Muscle of arm (tissue), 14 donors: ENCODE measurements around the gene ADSS2. TPM values are rescaled to one million over a fixed set of nuclear protein-coding genes. Genes with fewer than 3 reads are reported as not detected.
A peak's percentile ranks its signal among the peaks of the same experiment; 100 is the strongest.
"Not testable (repeated sequence)": the region's sequence is repeated elsewhere in the genome, so short reads cannot be mapped to it uniquely, and the experiment has no call there.

ENCODE experiments used
- DNase-seq: peaks from one replicate; pipeline ENCODE4 v3.0.0-alpha.2; 2013
- long read RNA-seq, 11 donors: transcript quantifications; one replicate each; lab custom pipeline, GENCODE V29; 2026
- polyA plus RNA-seq, 12 donors: library from polyadenylated mRNA; unstranded; fragments of 120-200 nt; gene quantifications; one replicate each; pipeline ENCODE4 v1.2.1, GENCODE V29; 2013; ENCODE audit not compliant: insufficient read length in 12 of 12

ADSS2 gene
- 10 to 100 TPM in 11 of 12 donors, not detected in 1; 16.1 to 34.9 (median 23.4) TPM for polyA plus RNA-seq
- long read RNA-seq, donor 1, transcript ADSS-201 (13 exons, 2,780 nt) = major isoform, 6 of 17 reads
- long read RNA-seq, donor 1, partial matches to known transcripts = 11 of 17 reads
- long read RNA-seq, donor 1, other reads (novel, unspliced or antisense) = 0 of 17 reads
- long read RNA-seq, donor 2, partial matches to known transcripts = 0 of 3 reads
- long read RNA-seq, donor 2, other reads (novel, unspliced or antisense) = 0 of 3 reads
- long read RNA-seq, donor 3, partial matches to known transcripts = 0 of 1 reads
- long read RNA-seq, donor 3, other reads (novel, unspliced or antisense) = 0 of 1 reads
- long read RNA-seq, donor 4, partial matches to known transcripts = 0 of 1 reads
- long read RNA-seq, donor 4, other reads (novel, unspliced or antisense) = 0 of 1 reads
- long read RNA-seq, donor 5, transcript ADSS-201 (13 exons, 2,780 nt) = major isoform, 7 of 7 reads
- long read RNA-seq, donor 5, partial matches to known transcripts = 0 of 7 reads
- long read RNA-seq, donor 5, other reads (novel, unspliced or antisense) = 0 of 7 reads
- long read RNA-seq, donor 6, partial matches to known transcripts = 0 of 1 reads
- long read RNA-seq, donor 6, other reads (novel, unspliced or antisense) = 0 of 1 reads
- long read RNA-seq, donor 7, transcript ADSS-201 (13 exons, 2,780 nt) = major isoform, 6 of 6 reads
- long read RNA-seq, donor 7, partial matches to known transcripts = 0 of 6 reads
- long read RNA-seq, donor 7, other reads (novel, unspliced or antisense) = 0 of 6 reads
- long read RNA-seq, donor 8, transcript ADSS-201 (13 exons, 2,780 nt) = major isoform, 7 of 7 reads
- long read RNA-seq, donor 8, partial matches to known transcripts = 0 of 7 reads
- long read RNA-seq, donor 8, other reads (novel, unspliced or antisense) = 0 of 7 reads
- long read RNA-seq, donor 9, partial matches to known transcripts = 0 of 2 reads
- long read RNA-seq, donor 9, other reads (novel, unspliced or antisense) = 0 of 2 reads
- long read RNA-seq, donor 10, partial matches to known transcripts = 0 of 1 reads
- long read RNA-seq, donor 10, other reads (novel, unspliced or antisense) = 0 of 1 reads
- long read RNA-seq, donor 11, partial matches to known transcripts = 0 of 4 reads
- long read RNA-seq, donor 11, other reads (novel, unspliced or antisense) = 0 of 4 reads

DNA sequence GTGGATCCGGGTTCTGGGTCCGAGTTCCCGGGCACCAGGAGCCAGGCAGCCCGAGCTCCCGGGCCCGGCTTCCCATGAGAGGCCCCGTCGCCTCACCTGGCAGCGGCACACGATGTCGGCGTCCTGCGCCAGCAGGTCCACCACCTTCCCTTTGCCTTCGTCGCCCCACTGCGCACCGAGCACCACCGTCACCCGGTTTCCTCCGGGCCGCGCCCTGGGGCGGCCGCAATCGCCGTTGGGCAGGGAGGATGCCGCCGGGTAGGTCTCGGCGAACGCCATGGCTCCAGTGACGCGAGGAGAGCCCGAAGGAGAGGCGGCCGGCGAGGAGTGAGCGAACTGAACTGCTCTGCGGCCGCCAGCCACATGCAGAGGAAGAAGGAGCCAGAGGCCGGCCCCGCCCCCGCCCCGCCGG lies at the start of gene ADSS2:
ADSS2 (minus strand) TSS at position 371 of the 412 bp plus-strand sequence; CDS start at position 279, 92 bp downstream.
- DNase-seq = no peak

- not testable (repeated sequence) for DNase-seq
Observed at GRCh38 chr1:244500515-244500914, 48.8 kb upstream of the ADSS2 start.

GRCh38 chr1:244499484-244499883 lies 47.8 kb upstream of the ADSS2 start:
- DNase-seq = not testable (repeated sequence)

GRCh38 chr1:244497805-244498204 lies 46.1 kb upstream of the ADSS2 start:
- no peak for DNase-seq

DNA sequence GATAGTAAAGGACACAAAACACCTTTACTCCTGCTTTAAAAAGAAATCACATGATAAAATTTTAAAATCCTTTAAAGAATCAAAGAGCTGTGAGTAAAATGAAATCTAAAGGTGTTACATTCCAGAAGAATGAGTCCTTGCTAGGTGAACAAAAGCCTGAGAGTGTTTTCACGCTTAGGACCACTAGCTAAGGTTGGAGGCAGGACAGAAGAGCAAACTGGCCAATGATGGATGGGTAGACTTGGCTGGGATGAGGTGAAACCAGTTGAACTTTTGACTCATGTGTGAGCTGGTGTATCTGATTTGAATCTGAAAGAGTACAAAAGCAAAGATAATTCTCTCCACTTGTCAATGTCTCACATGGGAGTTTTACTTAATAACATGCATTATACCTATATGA lies 44.5 kb upstream of the ADSS2 start:
- no peak for DNase-seq

- no peak for DNase-seq
Observed at GRCh38 chr1:244494653-244495052, 42.9 kb upstream of the ADSS2 start.

GRCh38 chr1:244484971-244485370 lies 33.3 kb upstream of the ADSS2 start:
- not testable (repeated sequence) for DNase-seq

GRCh38 chr1:244473059-244473605 lies 21.4 kb upstream of the ADSS2 start:
- DNase-seq = no peak

DNA sequence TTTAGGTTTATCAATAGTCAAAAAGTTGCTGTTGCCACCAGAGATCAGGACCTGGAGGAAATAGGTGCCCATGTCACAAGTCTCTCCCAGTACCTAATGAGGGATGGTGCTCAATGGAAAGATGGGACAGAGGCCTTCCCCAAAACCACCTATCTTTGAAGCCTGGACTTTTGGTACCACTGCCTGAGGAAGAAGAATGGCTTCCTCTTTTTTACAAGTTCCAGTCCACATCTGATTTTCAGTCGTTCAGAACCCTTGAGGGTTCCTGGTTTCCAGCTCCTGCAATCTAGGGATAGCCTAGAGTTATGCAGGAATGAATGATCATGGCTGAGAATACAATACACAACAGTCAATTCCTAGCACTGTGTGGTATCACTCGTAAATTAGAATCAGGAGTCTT lies 15.0 kb upstream of the ADSS2 start:
- DNase-seq = no peak

DNA sequence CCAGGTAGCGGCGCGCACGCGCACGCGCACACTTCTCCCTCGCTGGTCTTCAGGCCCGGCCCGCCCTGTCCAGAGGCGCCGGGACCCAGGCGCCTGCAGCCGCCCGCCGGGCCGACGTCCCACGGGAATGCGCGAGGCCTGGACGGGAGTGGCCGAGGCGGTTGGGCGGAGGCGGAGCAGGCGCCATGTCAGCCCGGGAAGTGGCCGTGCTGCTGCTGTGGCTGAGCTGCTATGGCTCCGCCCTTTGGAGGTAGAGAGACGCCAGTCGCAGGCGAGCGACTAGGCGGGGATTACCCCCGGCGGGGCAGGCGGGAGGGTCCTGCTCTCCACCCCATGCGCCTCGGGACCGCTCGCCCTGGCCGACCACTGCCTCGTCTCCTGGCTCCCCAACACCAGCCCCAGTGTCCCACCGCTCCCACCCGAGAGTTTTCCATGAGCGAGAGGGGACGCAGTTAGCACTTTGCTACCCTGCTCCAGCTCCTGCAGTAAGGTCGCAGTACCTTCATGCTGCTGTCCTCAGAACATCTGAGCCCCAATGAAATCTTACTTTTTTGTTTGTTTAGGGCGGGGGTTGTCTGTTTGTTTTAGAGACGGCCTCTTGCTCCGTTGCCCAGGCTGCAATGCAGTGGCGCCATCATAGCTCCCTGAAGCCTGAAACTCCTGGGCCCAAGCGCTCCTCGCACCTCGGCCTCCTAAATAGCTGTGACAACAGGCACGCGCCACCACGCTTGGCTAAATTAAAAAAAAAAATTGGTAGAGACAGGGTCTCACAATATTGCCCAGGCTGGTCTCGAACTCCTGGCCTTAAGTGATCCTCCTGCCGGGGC lies 9.7 kb upstream of the ADSS2 start, which contains the start of gene CATSPERE:
CATSPERE (plus strand) TSS at position 29 of the 827 bp plus-strand sequence; CDS start at position 186, 157 bp downstream.
- peak; percentile 74 for DNase-seq

DNA sequence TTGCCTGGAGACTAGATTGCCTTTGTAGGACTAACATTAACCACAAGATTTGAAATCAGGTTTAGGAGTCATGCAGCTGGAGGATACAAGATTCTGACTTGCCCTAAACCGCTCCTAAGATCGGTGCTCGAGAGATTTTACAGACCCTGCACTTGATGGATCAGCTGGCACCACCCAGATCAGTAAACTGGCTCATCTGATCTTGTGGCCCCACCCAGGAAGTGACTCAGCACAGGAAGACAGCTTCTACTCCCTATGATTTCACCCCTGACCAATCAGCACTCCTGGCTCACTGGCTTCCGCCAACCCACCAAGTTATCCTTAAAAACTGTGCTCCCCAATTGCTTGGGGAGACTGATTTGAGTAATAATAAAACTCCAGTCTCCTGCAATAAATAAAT lies 8.5 kb upstream of the ADSS2 start:
- no peak for DNase-seq

GRCh38 chr1:244458781-244459180 lies 7.1 kb upstream of the ADSS2 start:
- DNase-seq = no peak

DNA sequence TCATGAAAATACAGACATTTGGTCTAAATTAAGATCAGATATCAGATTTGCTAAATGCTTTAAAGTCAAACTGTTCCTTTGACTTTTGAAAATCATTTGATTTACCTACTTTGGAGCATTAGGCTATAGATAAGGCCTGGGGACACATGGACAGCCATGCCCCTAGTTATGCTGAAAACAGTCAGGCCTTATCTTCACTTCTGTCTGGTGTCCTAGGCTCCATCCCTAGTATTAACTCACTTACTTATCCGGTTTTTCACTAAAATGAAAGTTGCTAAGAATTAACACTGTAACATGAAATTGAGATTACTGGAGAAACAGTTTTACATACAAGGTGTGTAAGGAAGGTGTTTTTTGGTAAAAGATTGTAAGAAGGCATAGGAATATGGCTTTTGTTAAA lies 4.9 kb upstream of the ADSS2 start:
- DNase-seq = no peak

DNA sequence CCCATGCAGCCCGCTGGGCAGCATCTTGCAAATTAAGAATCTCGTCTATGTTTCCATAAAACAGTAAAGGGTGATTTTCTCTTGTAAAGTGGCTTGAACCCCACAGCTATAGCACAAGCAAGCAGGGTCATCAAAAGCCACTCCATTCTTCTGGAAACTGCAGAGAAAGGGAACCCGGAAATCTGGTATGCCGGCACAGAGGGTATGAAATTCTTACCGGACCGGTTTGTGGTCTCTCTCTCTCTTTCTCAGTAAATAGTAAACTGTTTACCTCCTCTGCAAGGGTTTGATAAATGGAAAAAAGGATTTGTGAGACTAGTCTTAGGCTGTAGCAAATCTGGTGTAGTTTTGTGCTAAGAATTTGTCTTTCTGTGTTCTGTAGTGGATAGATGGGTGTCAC lies 2.7 kb upstream of the ADSS2 start:
- no peak for DNase-seq

DNA sequence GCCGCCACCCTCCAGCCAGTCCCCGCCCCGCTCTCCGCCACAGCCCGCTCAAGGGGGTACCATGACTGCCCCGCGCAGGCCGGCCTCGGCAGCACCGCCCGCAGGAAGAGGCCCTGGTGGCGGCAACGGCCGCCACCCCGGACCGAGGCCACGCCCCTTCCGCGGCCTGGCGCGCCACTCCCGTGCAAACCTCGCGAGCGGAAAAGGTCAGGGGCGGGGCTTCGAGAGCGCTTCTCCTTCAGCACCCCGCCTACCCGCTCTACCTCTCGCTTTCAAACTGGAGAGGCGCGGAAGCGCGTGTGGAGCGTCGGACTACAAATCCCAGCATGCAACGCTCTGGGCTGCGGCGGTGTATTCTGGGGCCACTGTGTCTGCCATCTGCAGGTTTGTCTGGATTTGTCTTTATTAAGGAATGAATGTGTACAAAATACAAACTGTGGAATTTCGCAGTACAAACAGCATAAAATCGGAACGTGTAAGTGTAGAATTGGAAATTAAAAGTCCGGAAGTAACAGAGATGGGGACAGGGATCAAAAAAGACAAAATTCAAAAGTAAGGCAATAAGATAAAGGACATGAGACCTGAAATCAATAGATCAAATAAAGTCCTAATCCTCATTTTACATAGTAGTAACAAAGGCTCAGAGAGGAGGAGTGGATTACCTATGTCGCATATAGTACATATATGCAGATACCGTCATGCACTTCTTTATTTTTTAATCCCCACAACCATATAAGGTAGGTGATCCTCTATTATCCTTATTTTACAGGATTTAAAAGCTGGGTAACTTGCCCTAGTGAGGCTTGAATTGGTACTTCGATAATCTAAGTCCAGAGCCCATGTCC lies 464 bp upstream of the ADSS2 start:
- DNase-seq = peak; percentile 100

DNA sequence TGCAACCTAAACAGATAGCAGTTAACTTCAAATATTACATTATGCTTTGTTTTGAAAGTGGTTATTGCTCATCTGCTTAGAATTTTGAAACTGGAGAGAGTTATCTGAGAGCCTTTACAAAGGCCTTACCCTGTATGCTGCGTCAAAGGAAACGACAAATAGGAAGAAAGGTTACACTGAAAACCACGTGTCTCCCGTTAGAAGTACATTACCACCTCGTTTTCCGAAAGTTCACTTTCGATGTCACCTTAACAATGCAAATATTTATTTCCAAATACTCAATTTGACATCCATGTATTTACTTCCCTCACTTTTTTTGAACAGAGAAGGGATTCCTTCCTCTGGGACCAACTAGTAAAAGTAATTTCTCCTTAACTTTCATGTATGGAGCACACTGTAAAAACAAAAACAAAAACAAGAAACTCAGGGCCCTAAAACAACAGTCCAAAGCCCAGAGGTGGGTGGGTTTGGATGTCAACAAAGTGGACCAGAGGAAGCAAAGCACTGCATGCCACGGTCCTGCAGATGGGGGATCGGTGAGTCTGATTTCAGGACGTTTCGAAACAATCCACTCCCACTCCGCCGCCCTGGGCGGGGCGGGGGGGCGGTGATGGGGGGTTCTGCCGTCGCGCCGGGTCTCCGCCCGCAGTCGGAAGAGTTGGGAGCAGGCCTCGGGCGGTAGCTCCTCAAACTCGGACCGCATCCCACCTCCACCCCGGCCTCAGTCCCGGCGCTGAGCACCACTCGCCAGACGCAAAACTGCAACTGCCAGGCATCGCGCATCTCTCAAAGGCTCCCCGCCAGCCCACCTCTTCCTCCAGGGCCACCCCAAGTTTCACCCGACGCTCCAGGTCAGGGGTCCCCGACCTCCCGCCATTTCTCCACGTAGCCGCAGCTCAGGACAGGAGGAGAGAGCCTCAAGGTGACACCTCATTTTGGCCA lies 841 bp downstream of the ADSS2 start:
- peak; percentile 50 for DNase-seq

DNA sequence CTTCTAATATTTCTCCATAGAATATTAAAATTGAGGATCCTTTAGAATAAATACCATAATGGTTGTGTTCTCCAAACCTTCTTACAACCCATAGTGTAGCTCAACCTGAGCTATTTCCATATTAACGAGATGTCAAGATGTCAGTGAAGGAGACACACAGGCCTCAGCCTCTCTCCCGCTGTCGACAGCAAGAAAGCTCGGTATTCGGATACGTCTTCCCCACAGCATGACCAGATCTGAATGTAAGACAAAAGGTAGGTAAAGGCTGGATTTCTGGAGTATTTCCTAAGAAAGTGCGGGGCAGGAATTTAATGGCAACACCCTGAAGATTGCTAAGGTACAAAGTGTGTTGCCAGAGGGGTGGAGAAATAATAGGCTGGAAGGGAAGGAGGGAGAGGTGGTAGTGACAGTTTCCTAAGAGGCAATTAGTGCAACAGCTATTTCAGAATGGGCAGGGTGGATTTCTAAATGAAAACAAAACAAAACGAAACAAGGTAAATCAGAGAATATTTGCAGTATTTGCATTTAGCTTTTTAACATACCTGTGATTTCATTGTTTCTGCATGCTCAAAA lies 1.7 kb downstream of the ADSS2 start:
- DNase-seq = no peak
